ENCODE results near the gene PPP2R5C. TPM values are rescaled to one million over a fixed set of nuclear protein-coding genes. Genes with fewer than 3 reads are reported as not detected.
A peak's percentile ranks its signal among the peaks of the same experiment; 100 is the strongest.

PPP2R5C gene
- total and polyA plus RNA-seq, 4 experiments from 2014 or later = 273 to 620 (median 431) TPM

- H3K36me3 ChIP-seq (ENCODE audit: insufficient read depth, low read length) = no peaks in the 10 kb centered on the region
- peaks cover 23 to 56% (median 39%) of the 10 kb centered on the region in 4 donors for H3K4me1 Mint-ChIP-seq
- H3K4me1 ChIP-seq (ENCODE audit: insufficient read depth, low read length) = peaks cover 46% of the 10 kb centered on the region
- H3K4me3 Mint-ChIP-seq = peak overlapping the region in 7 of 8 donors; percentile 26 to 68 (median 64)
- no peaks in the 10 kb centered on the region for H3K9me3 ChIP-seq (ENCODE audit: control insufficient read depth in 1 of 2, low read length in 2 of 2)
- H3K27ac ChIP-seq (ENCODE audit: low read depth, low read length) = peak overlapping the region; percentile 38
- no peak for DNase-seq
- no peaks in the 10 kb centered on the region for H3K27me3 ChIP-seq (ENCODE audit: insufficient read depth, low read length)
- H3K27me3 Mint-ChIP-seq = no peaks in the 10 kb centered on the region
- H3K36me3 Mint-ChIP-seq = peaks cover 4 to 7% of the 10 kb centered on the region in 2 donors
- ChIA-PET POLR2A (ENCODE audit: partially characterized antibody) (interaction anchor here (1.2 to 5.1 kb wide), 4 partner anchors 15 to 126 kb away, joined by 3 to 32 read pairs (median 5); no protein-coding TSS in a partner anchor), CTCF (ENCODE audit: partially characterized antibody) (interaction anchor here (2.0 to 7.2 kb wide), 3 partner anchors 15 to 351 kb away, joined by 5 to 77 read pairs (median 6); no protein-coding TSS in a partner anchor)
- peaks cover 0 to 2% (median 0%) of the 10 kb centered on the region in 8 donors for H3K9me3 Mint-ChIP-seq
- peak overlapping the region; percentile 80 to 96 (median 92) for H3K27ac Mint-ChIP-seq
- intact Hi-C loops (cut with micrococcal nuclease) = loop anchor here (1.0 to 5.0 kb wide), 6 partner anchors 15 to 554 kb away; partner anchors contain the start of genes CINP, HSP90AA1, PPP2R5C and TECPR2
- H3K4me3 ChIP-seq (ENCODE audit: low read length in 2 of 2) = no peak overlapping the region
Measured at GRCh38 chr14:101963656-101964296, 202.3 kb downstream of the PPP2R5C start.

DNA sequence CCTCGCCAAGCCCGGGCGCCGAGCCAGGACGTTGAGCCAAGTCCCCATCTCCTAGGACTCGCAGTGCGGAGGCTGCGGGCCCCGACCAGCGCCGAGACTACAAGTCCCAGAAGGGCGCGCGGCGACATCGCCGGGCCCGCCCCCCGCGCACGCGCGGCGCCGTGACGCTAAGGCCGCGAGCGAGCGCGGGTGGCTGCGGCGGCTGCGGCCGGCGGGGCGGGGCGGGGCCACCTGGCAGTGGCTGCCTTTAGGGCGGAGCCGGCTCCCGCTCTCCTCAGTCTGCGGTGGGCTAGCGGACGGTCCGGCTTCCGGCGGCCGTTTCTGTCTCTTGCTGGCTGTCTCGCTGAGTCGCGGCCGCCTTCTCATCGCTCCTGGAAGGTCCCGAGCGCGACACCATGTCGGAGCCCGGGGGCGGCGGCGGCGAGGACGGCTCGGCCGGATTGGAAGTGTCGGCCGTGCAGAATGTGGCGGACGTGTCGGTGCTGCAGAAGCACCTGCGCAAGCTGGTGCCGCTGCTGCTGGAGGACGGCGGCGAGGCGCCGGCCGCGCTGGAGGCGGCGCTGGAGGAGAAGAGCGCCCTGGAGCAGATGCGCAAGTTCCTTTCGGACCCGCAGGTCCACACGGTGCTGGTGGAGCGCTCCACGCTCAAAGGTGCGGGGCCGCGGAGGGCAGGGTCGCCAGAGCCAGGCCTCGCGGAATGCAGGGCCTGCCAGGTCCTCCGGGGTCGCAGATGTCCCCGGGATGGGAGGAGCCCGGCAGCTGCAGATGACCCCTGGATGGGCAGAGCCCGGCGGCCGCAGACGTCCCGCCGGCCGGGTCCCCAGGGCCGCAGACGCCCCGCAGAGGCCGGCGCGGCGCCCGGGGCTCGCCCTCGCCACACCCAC is 203.0 kb downstream of the PPP2R5C start, which contains the start of gene DYNC1H1:
DYNC1H1 (plus strand) TSS at position 277 of the 884 bp plus-strand sequence; CDS start at position 396, 119 bp downstream.
- H3K4me3 ChIP-seq (ENCODE audit: low read length in 2 of 2) = peak within 1 kb of the TSS; percentile 45 to 82
- peaks cover 0 to 2% (median 0%) of the 10 kb centered on the region in 8 donors for H3K9me3 Mint-ChIP-seq
- H3K27ac ChIP-seq (ENCODE audit: low read depth, low read length) = peak within 1 kb of the TSS; percentile 79
- ChIA-PET POLR2A (ENCODE audit: partially characterized antibody) (interaction anchor here (0.8 to 5.1 kb wide), 10 partner anchors 14 to 352 kb away, joined by 3 to 32 read pairs (median 4); partner anchors contain the start of genes PPP2R5C and WDR20), CTCF (ENCODE audit: partially characterized antibody) (interaction anchor here (0.7 to 2.0 kb wide), 5 partner anchors 16 to 350 kb away, joined by 3 to 6 read pairs (median 5); no protein-coding TSS in a partner anchor)
- peaks cover 4 to 10% of the 10 kb centered on the region in 2 donors for H3K36me3 Mint-ChIP-seq
- peak within 1 kb of the TSS; percentile 92 to 96 (median 93) for H3K27ac Mint-ChIP-seq
- intact Hi-C loops (cut with micrococcal nuclease) = loop anchor here (1.0 to 5.0 kb wide), 6 partner anchors 16 to 553 kb away; partner anchors contain the start of genes CINP, HSP90AA1, PPP2R5C and TECPR2
- no peaks in the 10 kb centered on the region for H3K9me3 ChIP-seq (ENCODE audit: control insufficient read depth in 1 of 2, low read length in 2 of 2)
- no peaks in the 10 kb centered on the region for H3K27me3 ChIP-seq (ENCODE audit: insufficient read depth, low read length)
- H3K4me1 Mint-ChIP-seq = peaks cover 27 to 62% (median 44%) of the 10 kb centered on the region in 4 donors
- H3K36me3 ChIP-seq (ENCODE audit: insufficient read depth, low read length) = no peaks in the 10 kb centered on the region
- peak; percentile 85 to 92 (median 89) for DNase-seq
- H3K27me3 Mint-ChIP-seq = no peaks in the 10 kb centered on the region
- H3K4me3 Mint-ChIP-seq = peak within 1 kb of the TSS; percentile 89 to 92 (median 91)
- H3K4me1 ChIP-seq (ENCODE audit: insufficient read depth, low read length) = peaks cover 47% of the 10 kb centered on the region

DNA sequence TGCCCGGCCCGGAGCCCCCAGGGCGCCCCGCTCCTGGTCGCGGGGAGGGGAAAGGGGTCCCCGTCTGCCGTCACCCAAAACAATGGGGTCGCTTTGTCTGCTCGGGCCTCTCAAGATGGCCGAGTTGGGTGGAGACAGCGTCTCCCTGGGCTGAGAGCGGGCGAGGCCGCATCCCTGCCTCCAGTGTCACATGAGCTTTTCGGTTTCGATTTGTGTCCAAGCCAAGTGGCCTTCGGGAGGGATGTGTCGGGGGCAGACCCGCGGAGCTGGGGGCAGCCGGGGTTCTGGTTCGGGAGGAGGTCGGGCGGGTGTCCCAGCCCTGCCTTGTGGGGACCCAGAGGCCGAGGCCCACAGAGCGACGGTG is 203.7 kb downstream of the PPP2R5C start:
- peaks cover 0 to 2% (median 0%) of the 10 kb centered on the region in 8 donors for H3K9me3 Mint-ChIP-seq
- peak overlapping the region; percentile 87 to 95 (median 93) for H3K27ac Mint-ChIP-seq
- peak overlapping the region; percentile 45 to 82 for H3K4me3 ChIP-seq (ENCODE audit: low read length in 2 of 2)
- peak; percentile 60 to 76 (median 63) for DNase-seq
- H3K36me3 Mint-ChIP-seq = peaks cover 6 to 14% of the 10 kb centered on the region in 2 donors
- intact Hi-C loops (cut with micrococcal nuclease) = loop anchor here (2.0 kb wide), 2 partner anchors 204 to 398 kb away; partner anchors contain the start of genes CINP, PPP2R5C and TECPR2
- H3K36me3 ChIP-seq (ENCODE audit: insufficient read depth, low read length) = no peaks in the 10 kb centered on the region
- no peaks in the 10 kb centered on the region for H3K27me3 ChIP-seq (ENCODE audit: insufficient read depth, low read length)
- peaks cover 30 to 64% (median 46%) of the 10 kb centered on the region in 4 donors for H3K4me1 Mint-ChIP-seq
- no peaks in the 10 kb centered on the region for H3K9me3 ChIP-seq (ENCODE audit: control insufficient read depth in 1 of 2, low read length in 2 of 2)
- peak overlapping the region; percentile 84 to 92 (median 89) for H3K4me3 Mint-ChIP-seq
- peak overlapping the region; percentile 79 for H3K27ac ChIP-seq (ENCODE audit: low read depth, low read length)
- no peaks in the 10 kb centered on the region for H3K27me3 Mint-ChIP-seq
- ChIA-PET POLR2A (ENCODE audit: partially characterized antibody) (interaction anchor here (0.8 to 5.1 kb wide), 12 partner anchors 14 to 352 kb away, joined by 3 to 32 read pairs (median 4); partner anchors contain the start of genes PPP2R5C and WDR20), CTCF (ENCODE audit: partially characterized antibody) (interaction anchor here (0.7 to 2.0 kb wide), 5 partner anchors 17 to 134 kb away, joined by 3 to 6 read pairs (median 3); no protein-coding TSS in a partner anchor)
- H3K4me1 ChIP-seq (ENCODE audit: insufficient read depth, low read length) = peaks cover 52% of the 10 kb centered on the region

GRCh38 chr14:101965770-101966722 is 204.5 kb downstream of the PPP2R5C start:
- Histone ChIP-seq H3K27me3 (ENCODE audit: insufficient read depth, low read length) (no peaks in the 10 kb centered on the region), H3K36me3 (ENCODE audit: insufficient read depth, low read length) (no peaks in the 10 kb centered on the region), H3K9me3 (ENCODE audit: control insufficient read depth in 1 of 2, low read length in 2 of 2) (no peaks in the 10 kb centered on the region), H3K4me3 (ENCODE audit: low read length in 2 of 2) (peak overlapping the region; percentile 45 to 82), H3K27ac (ENCODE audit: low read depth, low read length) (peak overlapping the region; percentile 79), H3K4me1 (ENCODE audit: insufficient read depth, low read length) (peaks cover 50% of the 10 kb centered on the region)
- Mint-ChIP-seq H3K4me3 (peak overlapping the region; percentile 84 to 92 (median 89)), H3K27ac (peak overlapping the region; percentile 87 to 95 (median 93)), H3K4me1 (peaks cover 32 to 62% (median 45%) of the 10 kb centered on the region in 4 donors), H3K9me3 (peaks cover 0 to 2% (median 0%) of the 10 kb centered on the region in 8 donors), H3K27me3 (no peaks in the 10 kb centered on the region), H3K36me3 (peaks cover 10 to 18% of the 10 kb centered on the region in 2 donors)
- ChIA-PET CTCF (ENCODE audit: partially characterized antibody) (interaction anchor here (0.8 to 1.5 kb wide), 5 partner anchors 117 to 259 kb away, joined by 3 to 5 read pairs (median 3); no protein-coding TSS in a partner anchor), POLR2A (ENCODE audit: partially characterized antibody) (interaction anchor here (1.1 to 5.1 kb wide), 7 partner anchors 13 to 351 kb away, joined by 3 to 32 read pairs (median 5); partner anchors contain the start of gene PPP2R5C)
- no peak for DNase-seq
- intact Hi-C loops (cut with micrococcal nuclease) = loop anchor here (2.0 kb wide), 2 partner anchors 205 to 397 kb away; partner anchors contain the start of genes CINP, PPP2R5C and TECPR2

DNA sequence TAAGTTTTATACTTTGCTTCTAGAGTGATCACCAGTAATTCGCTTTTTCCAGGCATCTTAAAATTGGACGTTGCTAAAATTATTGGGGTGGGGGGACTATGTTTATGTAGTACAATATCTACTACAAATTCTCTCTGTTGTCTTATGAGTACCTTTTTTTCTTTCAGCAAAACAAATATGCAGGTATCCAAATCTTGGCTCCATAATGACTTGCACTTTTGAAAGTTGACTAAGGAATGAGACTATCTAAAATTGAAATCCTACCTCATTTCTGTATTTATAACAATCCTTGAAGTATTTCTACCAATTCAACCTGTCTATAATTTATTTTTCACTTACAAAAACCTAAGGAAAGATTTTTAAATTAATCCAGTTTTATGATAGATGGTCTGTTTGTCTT is 205.2 kb downstream of the PPP2R5C start:
- POLR2A ChIA-PET (ENCODE audit: partially characterized antibody) = interaction anchor here (1.5 to 5.1 kb wide), 2 partner anchors 18 to 121 kb away, joined by 3 to 32 read pairs; no protein-coding TSS in a partner anchor
- H3K27me3 Mint-ChIP-seq = no peaks in the 10 kb centered on the region
- peak overlapping the region in 6 of 7 donors; percentile 37 to 93 (median 70) for H3K27ac Mint-ChIP-seq
- intact Hi-C loops (cut with micrococcal nuclease) = no loop called here
- no peak for DNase-seq
- peaks cover 52% of the 10 kb centered on the region for H3K4me1 ChIP-seq (ENCODE audit: insufficient read depth, low read length)
- no peaks in the 10 kb centered on the region for H3K27me3 ChIP-seq (ENCODE audit: insufficient read depth, low read length)
- no peak overlapping the region for H3K27ac ChIP-seq (ENCODE audit: low read depth, low read length)
- no peaks in the 10 kb centered on the region for H3K9me3 ChIP-seq (ENCODE audit: control insufficient read depth in 1 of 2, low read length in 2 of 2)
- peak overlapping the region; percentile 26 to 75 (median 58) for H3K4me3 Mint-ChIP-seq
- H3K4me1 Mint-ChIP-seq = peaks cover 31 to 63% (median 44%) of the 10 kb centered on the region in 4 donors
- H3K36me3 Mint-ChIP-seq = peaks cover 10 to 18% of the 10 kb centered on the region in 2 donors
- peaks cover 0 to 2% (median 0%) of the 10 kb centered on the region in 8 donors for H3K9me3 Mint-ChIP-seq
- no peaks in the 10 kb centered on the region for H3K36me3 ChIP-seq (ENCODE audit: insufficient read depth, low read length)
- CTCF ChIA-PET (ENCODE audit: partially characterized antibody) = interaction anchor here (0.8 to 2.6 kb wide), 4 partner anchors 129 to 347 kb away, joined by 3 to 7 read pairs (median 4); no protein-coding TSS in a partner anchor
- no peak overlapping the region for H3K4me3 ChIP-seq (ENCODE audit: low read length in 2 of 2)
